ENCODE data around the gene OR10A3. TPM values are rescaled to one million over a fixed set of nuclear protein-coding genes. Genes with fewer than 3 reads are reported as not detected.
A peak's percentile ranks its signal among the peaks of the same experiment; 100 is the strongest.

OR10A3 gene
- total RNA-seq, 1 donor: under 0.01 TPM

GRCh38 chr11:7967826-7968225 lies 26.3 kb upstream of the OR10A3 start:
- no peak for TF ChIP-seq CTCF (IDR thresholded peaks at IDR 0.05; ENCODE audit: extremely low read depth, low read depth, low read length)
- DNase-seq (ENCODE audit: insufficient read length, low spot score, missing footprints): peak; percentile 23
- Histone ChIP-seq H2AFZ (ENCODE audit: low read length) (peak overlapping the region; percentile 73), H3K9me3 (ENCODE audit: low read depth, low read length) (no peaks in the 10 kb centered on the region), H3K79me2 (ENCODE audit: insufficient read depth, low read length) (no peaks in the 10 kb centered on the region), H3K27ac (ENCODE audit: low read depth, low read length) (peak overlapping the region; percentile 97), H3K4me1 (ENCODE audit: insufficient read depth, low read length) (peaks cover 72% of the 10 kb centered on the region), H4K20me1 (ENCODE audit: insufficient read depth, low read length) (no peaks in the 10 kb centered on the region), H3K4me3 (ENCODE audit: insufficient read depth, low read length) (no peak overlapping the region), H3K27me3 (ENCODE audit: insufficient read depth, low read length) (no peaks in the 10 kb centered on the region), H3K36me3 (ENCODE audit: insufficient read depth, low read length) (no peaks in the 10 kb centered on the region), H3K4me2 (ENCODE audit: insufficient read depth, low read length) (no peak overlapping the region)

GRCh38 chr11:7967097-7967496 lies 25.6 kb upstream of the OR10A3 start:
- H3K27me3 ChIP-seq (ENCODE audit: insufficient read depth, low read length): no peaks in the 10 kb centered on the region
- no peaks in the 10 kb centered on the region for H4K20me1 ChIP-seq (ENCODE audit: insufficient read depth, low read length)
- H3K9me3 ChIP-seq (ENCODE audit: low read depth, low read length): no peaks in the 10 kb centered on the region
- peaks cover 66% of the 10 kb centered on the region for H3K4me1 ChIP-seq (ENCODE audit: insufficient read depth, low read length)
- H2AFZ ChIP-seq (ENCODE audit: low read length): no peak overlapping the region
- H3K4me3 ChIP-seq (ENCODE audit: insufficient read depth, low read length): no peak overlapping the region
- TF ChIP-seq CTCF (IDR thresholded peaks at IDR 0.05; ENCODE audit: extremely low read depth, low read depth, low read length): no peak
- H3K79me2 ChIP-seq (ENCODE audit: insufficient read depth, low read length): no peaks in the 10 kb centered on the region
- no peak for DNase-seq (ENCODE audit: insufficient read length, low spot score, missing footprints)
- peak overlapping the region; percentile 97 for H3K27ac ChIP-seq (ENCODE audit: low read depth, low read length)
- no peak overlapping the region for H3K4me2 ChIP-seq (ENCODE audit: insufficient read depth, low read length)
- H3K36me3 ChIP-seq (ENCODE audit: insufficient read depth, low read length): no peaks in the 10 kb centered on the region

- H3K4me2 ChIP-seq (ENCODE audit: insufficient read depth, low read length): peak within 1 kb of the TSS; percentile 58
- peak; percentile 90 for DNase-seq (ENCODE audit: insufficient read length, low spot score, missing footprints)
- H3K27ac ChIP-seq (ENCODE audit: low read depth, low read length): peak within 1 kb of the TSS; percentile 97
- peaks cover 61% of the 10 kb centered on the region for H3K4me1 ChIP-seq (ENCODE audit: insufficient read depth, low read length)
- no peak for TF ChIP-seq CTCF (IDR thresholded peaks at IDR 0.05; ENCODE audit: extremely low read depth, low read depth, low read length)
- H3K4me3 ChIP-seq (ENCODE audit: insufficient read depth, low read length): peak within 1 kb of the TSS; percentile 21
- H3K36me3 ChIP-seq (ENCODE audit: insufficient read depth, low read length): no peaks in the 10 kb centered on the region
- peak within 1 kb of the TSS; percentile 26 for H2AFZ ChIP-seq (ENCODE audit: low read length)
- no peaks in the 10 kb centered on the region for H3K27me3 ChIP-seq (ENCODE audit: insufficient read depth, low read length)
- H3K9me3 ChIP-seq (ENCODE audit: low read depth, low read length): no peaks in the 10 kb centered on the region
- H3K79me2 ChIP-seq (ENCODE audit: insufficient read depth, low read length): no peaks in the 10 kb centered on the region
- no peaks in the 10 kb centered on the region for H4K20me1 ChIP-seq (ENCODE audit: insufficient read depth, low read length)
These were observed 23.9 kb upstream of the OR10A3 start, which contains the start of gene NLRP10 for GRCh38 chr11:7965386-7965785. Gene NLRP10, minus strand, starts transcription at chr11:7965447. Its CDS starts 1,952 bp downstream, at chr11:7963495.

GRCh38 chr11:7964873-7965272 lies 23.4 kb upstream of the OR10A3 start:
- Histone ChIP-seq H3K27me3 (ENCODE audit: insufficient read depth, low read length) (no peaks in the 10 kb centered on the region), H2AFZ (ENCODE audit: low read length) (peak overlapping the region; percentile 26), H4K20me1 (ENCODE audit: insufficient read depth, low read length) (no peaks in the 10 kb centered on the region), H3K79me2 (ENCODE audit: insufficient read depth, low read length) (no peaks in the 10 kb centered on the region), H3K4me3 (ENCODE audit: insufficient read depth, low read length) (peak overlapping the region; percentile 21), H3K4me1 (ENCODE audit: insufficient read depth, low read length) (peaks cover 57% of the 10 kb centered on the region), H3K36me3 (ENCODE audit: insufficient read depth, low read length) (no peaks in the 10 kb centered on the region), H3K27ac (ENCODE audit: low read depth, low read length) (peak overlapping the region; percentile 97), H3K9me3 (ENCODE audit: low read depth, low read length) (no peaks in the 10 kb centered on the region), H3K4me2 (ENCODE audit: insufficient read depth, low read length) (peak overlapping the region; percentile 58)
- TF ChIP-seq CTCF (IDR thresholded peaks at IDR 0.05; ENCODE audit: extremely low read depth, low read depth, low read length): no peak
- peak; percentile 78 for DNase-seq (ENCODE audit: insufficient read length, low spot score, missing footprints)

Measured in osteoblast (primary cell).